Osteoblast (primary cell): ENCODE measurements around the gene IFIT5. TPM values are rescaled to one million over a fixed set of nuclear protein-coding genes. Genes with fewer than 3 reads are reported as not detected.
"Not testable (repeated sequence)": the region's sequence is repeated elsewhere in the genome, so short reads cannot be mapped to it uniquely, and the experiment has no call there.

Experiments used
- DNase-seq: peaks from one replicate; pipeline ENCODE4 v3.0.0; 2011; ENCODE audit warnings: low spot score, mixed read lengths; ENCODE audit not compliant: insufficient read length; ENCODE audit errors: missing footprints
- H2AFZ ChIP-seq: 2 replicates; pipeline ENCODE4 v1.6.0; 2011; ENCODE audit warnings: mild to moderate bottlenecking, low read length
- H3K27ac ChIP-seq: 2 replicates; pipeline ENCODE4 v1.5.1; 2011; ENCODE audit warnings: mild to moderate bottlenecking, low read depth, low read length, moderate library complexity
- H3K27me3 ChIP-seq: 2 replicates; pipeline ENCODE4 v1.6.0; 2012; ENCODE audit warnings: mild to moderate bottlenecking, control low read depth, inconsistent platforms, low read length, moderate library complexity; ENCODE audit not compliant: insufficient read depth
- H3K36me3 ChIP-seq: 2 replicates; pipeline ENCODE4 v1.5.1; 2011; ENCODE audit warnings: mild to moderate bottlenecking, low read length, control low read depth, moderate library complexity; ENCODE audit not compliant: insufficient read depth
- H3K4me1 ChIP-seq: 2 replicates; pipeline ENCODE4 v1.5.1; 2011; ENCODE audit warnings: mild to moderate bottlenecking, low read length, control low read depth, moderate library complexity; ENCODE audit not compliant: insufficient read depth
- H3K4me2 ChIP-seq: 2 replicates; pipeline ENCODE4 v1.6.0; 2011; ENCODE audit warnings: mild to moderate bottlenecking, low read length; ENCODE audit not compliant: insufficient read depth
- H3K4me3 ChIP-seq: fragments of 200-600 bp; sonication (generic); 3 replicates; pipeline ENCODE4 v1.5.1; 2012; ENCODE audit warnings: mild to moderate bottlenecking, low read length, inconsistent platforms; ENCODE audit not compliant: insufficient read depth
- H3K79me2 ChIP-seq: 2 replicates; pipeline ENCODE4 v1.6.0; 2012; ENCODE audit warnings: mild to moderate bottlenecking, low read length, control low read depth, inconsistent platforms; ENCODE audit not compliant: insufficient read depth
- H3K9me3 ChIP-seq: 2 replicates; pipeline ENCODE4 v1.5.1; 2011; ENCODE audit warnings: low read depth, low read length, control low read depth
- H4K20me1 ChIP-seq: 2 replicates; pipeline ENCODE4 v1.6.0; 2012; ENCODE audit warnings: mild to moderate bottlenecking, low read length, control low read depth; ENCODE audit not compliant: insufficient read depth
- CTCF ChIP-seq: IDR thresholded peaks from 2 replicates; pipeline ENCODE4 v1.5.1; 2011; ENCODE audit warnings: mild to moderate bottlenecking, low read depth, low read length, moderate library complexity; ENCODE audit errors: extremely low read depth
- total RNA-seq: library from RNA; depleted of rRNA; stranded (reverse); fragments of >200 nt; gene quantifications from 2 replicates; pipeline ENCODE4 v1.2.3, GENCODE V29; 2012

The IFIT5 gene
- total RNA-seq, 1 donor = 39.1 TPM

DNA sequence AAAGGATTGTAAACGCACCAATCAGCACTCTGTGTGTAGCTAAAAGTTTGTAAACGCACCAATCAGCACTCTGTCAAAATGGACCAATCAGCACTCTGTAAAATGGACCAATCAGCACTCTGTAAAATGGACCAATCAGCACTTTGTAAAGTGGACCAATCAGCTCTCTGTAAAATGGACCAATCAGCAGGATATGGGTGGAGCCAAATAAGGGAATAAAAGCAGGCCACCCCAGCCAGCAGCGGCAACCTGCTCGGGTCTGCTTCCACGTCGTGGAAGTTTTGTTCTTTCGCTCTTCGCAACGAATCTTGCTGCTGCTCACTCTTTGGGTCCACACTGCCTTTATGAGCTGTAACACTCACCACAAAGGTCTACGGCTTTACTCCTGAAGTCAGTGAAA is 2.1 kb upstream of the IFIT5 start:
- not testable (repeated sequence) for H3K36me3 ChIP-seq, DNase-seq, H3K4me3 ChIP-seq, H3K4me1 ChIP-seq, H3K27me3 ChIP-seq, H3K4me2 ChIP-seq, H4K20me1 ChIP-seq, H3K27ac ChIP-seq, H3K9me3 ChIP-seq, H2AFZ ChIP-seq
- peaks cover 29% of the 10 kb centered on the region for H3K79me2 ChIP-seq

- H2AFZ ChIP-seq = peak overlapping the region; percentile 97
- no peaks in the 10 kb centered on the region for H3K27me3 ChIP-seq
- peak overlapping the region; percentile 90 for H3K4me3 ChIP-seq
- H3K27ac ChIP-seq = peak overlapping the region; percentile 86
- H3K9me3 ChIP-seq = no peaks in the 10 kb centered on the region
- TF ChIP-seq CTCF = no peak
- peaks cover 40% of the 10 kb centered on the region for H3K79me2 ChIP-seq
- no peaks in the 10 kb centered on the region for H4K20me1 ChIP-seq
- peaks cover 9% of the 10 kb centered on the region for H3K4me1 ChIP-seq
- no peak for DNase-seq
- peaks cover 13% of the 10 kb centered on the region for H3K36me3 ChIP-seq
- peak overlapping the region; percentile 86 for H3K4me2 ChIP-seq
These were observed 913 bp upstream of the IFIT5 start for GRCh38 chr10:89413398-89413912.

DNA sequence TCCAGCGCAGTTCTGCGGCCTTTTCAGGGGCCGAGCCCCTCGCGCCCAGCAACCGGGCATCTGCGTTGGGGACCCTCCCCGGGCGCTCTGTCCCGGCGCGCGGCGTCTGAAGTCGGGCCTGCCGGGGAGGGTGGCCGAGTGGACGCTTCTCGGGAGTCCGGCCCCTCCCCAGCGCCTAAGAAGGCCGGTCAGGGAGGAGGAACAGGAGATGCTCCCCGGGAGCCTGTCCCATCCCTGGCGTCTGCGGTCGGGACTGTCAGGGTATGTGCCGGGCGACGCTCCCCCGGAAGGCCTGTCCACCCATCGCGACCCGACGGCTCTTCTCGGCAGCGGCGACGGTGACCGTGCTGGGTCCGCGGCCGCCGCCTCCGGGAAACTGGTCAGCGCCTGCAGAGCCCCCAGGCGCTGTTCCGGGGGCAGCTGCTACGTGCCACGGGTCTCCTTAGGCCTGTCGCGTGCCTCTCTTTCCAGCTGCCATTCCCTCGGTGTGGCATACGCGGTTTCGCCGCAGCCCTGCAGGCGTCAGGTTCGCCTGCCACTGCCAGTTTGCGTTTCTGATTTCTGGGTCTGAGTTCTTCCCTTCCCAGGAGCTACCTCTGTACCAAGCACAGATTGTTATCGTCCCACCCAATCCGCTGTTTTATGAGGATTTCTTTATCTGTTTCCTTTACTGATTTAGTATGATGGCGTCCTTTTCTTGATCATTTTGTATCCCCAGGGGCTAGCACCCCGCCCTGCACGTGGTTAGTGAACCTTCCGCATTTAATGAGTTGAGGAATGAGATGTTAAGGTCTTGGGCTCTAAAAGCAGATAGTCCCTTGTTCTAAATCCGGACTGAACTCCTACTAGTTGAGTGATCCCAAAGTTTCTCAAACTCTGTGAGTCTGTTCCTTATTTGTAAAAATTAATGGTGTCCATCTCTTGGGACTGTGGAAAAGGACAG is 782 bp downstream of the IFIT5 start:
- H3K4me1 ChIP-seq = peaks cover 14% of the 10 kb centered on the region
- peaks cover 13% of the 10 kb centered on the region for H3K36me3 ChIP-seq
- peaks cover 40% of the 10 kb centered on the region for H3K79me2 ChIP-seq
- DNase-seq = peak; percentile 87
- TF ChIP-seq CTCF = no peak
- H3K27me3 ChIP-seq = no peaks in the 10 kb centered on the region
- H3K4me2 ChIP-seq = peak overlapping the region; percentile 86
- H3K4me3 ChIP-seq = peak overlapping the region; percentile 90
- peak overlapping the region; percentile 97 for H2AFZ ChIP-seq
- H3K27ac ChIP-seq = peak overlapping the region; percentile 86
- H3K9me3 ChIP-seq = no peaks in the 10 kb centered on the region
- H4K20me1 ChIP-seq = no peaks in the 10 kb centered on the region

- DNase-seq = no peak
- no peak for TF ChIP-seq CTCF
These were observed 2.1 kb downstream of the IFIT5 start for GRCh38 chr10:89416465-89416864.

More at GRCh38 chr10:89416465-89416864, 2.1 kb downstream of the IFIT5 start:
- no peaks in the 10 kb centered on the region for H3K27me3 ChIP-seq
- peaks cover 17% of the 10 kb centered on the region for H3K36me3 ChIP-seq
- no peaks in the 10 kb centered on the region for H4K20me1 ChIP-seq
- H3K4me2 ChIP-seq = peak overlapping the region; percentile 86
- H3K4me3 ChIP-seq = no peak overlapping the region
- no peak overlapping the region for H2AFZ ChIP-seq
- H3K9me3 ChIP-seq = no peaks in the 10 kb centered on the region
- no peak overlapping the region for H3K27ac ChIP-seq
- peaks cover 43% of the 10 kb centered on the region for H3K79me2 ChIP-seq
- peaks cover 14% of the 10 kb centered on the region for H3K4me1 ChIP-seq
